Stomach (tissue), 9 donors: Measurements from ENCODE around the gene DCAF5. TPM values are rescaled to one million over a fixed set of nuclear protein-coding genes. Genes with fewer than 3 reads are reported as not detected.
A peak's percentile ranks its signal among the peaks of the same experiment; 100 is the strongest.

Source experiments
- DNase-seq, 2 donors: peaks; one replicate each; pipeline versions ENCODE4 v3.0.0 to v3.0.0-alpha.2; 2013 to 2019
- H3K27ac ChIP-seq, 5 donors: fragments of 200-600 bp in 4 of 5; sonication (generic) in 4 of 5; one replicate each; pipeline ENCODE4 v1.5.1; 2013 to 2019; ENCODE audit warnings: mild to moderate bottlenecking in 1 of 5, moderate library complexity in 1 of 5
- H3K27me3 ChIP-seq, 3 donors: fragments of 200-600 bp; sonication (generic); one replicate each; pipeline ENCODE4 v1.5.1; 2017 to 2019; ENCODE audit warnings: mixed run types in 1 of 3
- H3K36me3 ChIP-seq, 4 donors: fragments of 200-600 bp; sonication (generic); 1 replicate in 3 of 4; 2 replicates in 1 of 4; pipeline ENCODE4 v1.5.1; 2016 to 2019
- H3K4me1 ChIP-seq, 4 donors: fragments of 200-600 bp; sonication (generic); one replicate each; pipeline ENCODE4 v1.5.1; 2016 to 2019
- H3K4me3 ChIP-seq, 4 donors: fragments of 200-600 bp; sonication (generic) in 3 of 4; one replicate each; pipeline ENCODE4 v1.5.1; 2016 to 2019; ENCODE audit warnings: mild to moderate bottlenecking in 1 of 4
- H3K9me3 ChIP-seq, 4 donors: fragments of 200-600 bp; sonication (generic); one replicate each; pipeline ENCODE4 v1.5.1; 2016 to 2019
- EP300 ChIP-seq: sonication (generic); formaldehyde crosslinking; IDR thresholded peaks from one replicate; pipeline ENCODE4 v1.6.1; 2017; ENCODE audit warnings: antibody characterized with exemption
- POLR2A ChIP-seq, 4 donors: fragments of 450-650 bp; IDR thresholded peaks; one replicate each; pipeline ENCODE4 v1.6.1; 2016; ENCODE audit warnings: antibody characterized with exemption in 4 of 4, control low read depth in 2 of 4, mild to moderate bottlenecking in 1 of 4, moderate library complexity in 1 of 4
- POLR2AphosphoS5 ChIP-seq, 3 donors: sonication (generic); formaldehyde crosslinking; IDR thresholded peaks; one replicate each; pipeline ENCODE4 v1.6.1; 2016; ENCODE audit warnings: antibody characterized with exemption in 3 of 3
- WGBS, 5 donors: extraction: QIAGEN DNeasy Blood & Tissue Kit in 3 of 5; methylation state at CpG; one replicate each; pipeline versions ENCODE4 v1.1.5 to v1.1.7; 2013 to 2018; 5-methylcytosine and 5-hydroxymethylcytosine counted together
- intact Hi-C: fragments of 100-400 bp; cut with DNase I; formaldehyde crosslinking; loops from one replicate; pipeline ENCODE4 v1.15.1; 2023; ENCODE audit warnings: low total_unique reads
- polyA plus RNA-seq, 3 donors: library from polyadenylated mRNA; stranded (reverse); fragments of 200-250 nt; gene quantifications; one replicate each; pipeline ENCODE4 v1.2.3, GENCODE V29; 2013
- total RNA-seq, 5 donors: library from RNA; depleted of rRNA; stranded (reverse); fragments of >200 nt; gene quantifications; one replicate each; pipeline versions ENCODE4 v1.1.0 to v1.2.3, GENCODE V29; 2014 to 2016
- TF ChIP-seq, protein P1 (sequence below), 7 experiments: fragments of 450-650 bp in 4 of 7; fragments of 200-600 bp in 3 of 7; sonication (generic) in 3 of 7; IDR thresholded peaks; one replicate each; pipeline ENCODE4 v1.5.1; 2016 to 2019; ENCODE audit warnings: antibody characterized with exemption in 7 of 7, control low read depth in 2 of 7, mild to moderate bottlenecking in 1 of 7
- donor health status: healthy with polysubstance abuse.
- donor health status: Bipolar disorder and iron deficiency.
- donor health status: healthy.

DCAF5 gene
- total and polyA plus RNA-seq, 8 donors, result 13.9 to 80.5 (median 26.9) TPM

- DNase-seq, result no peak
- intact Hi-C loops, result loop anchor here (10.0 kb wide), 1 partner anchor 45 kb away; the partner anchor contains the start of gene EXD2
- H3K4me3 ChIP-seq, result no peak overlapping the region
- H3K27ac ChIP-seq, result peak overlapping the region in 4 of 5 donors; percentile 36 to 98 (median 72)
- no peaks in the 10 kb centered on the region for H3K27me3 ChIP-seq
- TF ChIP-seq EP300, result no peak
- no peak for TF ChIP-seq POLR2AphosphoS5 (IDR thresholded peaks at IDR 0.05)
- no peak for TF ChIP-seq POLR2A (IDR thresholded peaks at IDR 0.05)
- TF ChIP-seq, protein P1, sequence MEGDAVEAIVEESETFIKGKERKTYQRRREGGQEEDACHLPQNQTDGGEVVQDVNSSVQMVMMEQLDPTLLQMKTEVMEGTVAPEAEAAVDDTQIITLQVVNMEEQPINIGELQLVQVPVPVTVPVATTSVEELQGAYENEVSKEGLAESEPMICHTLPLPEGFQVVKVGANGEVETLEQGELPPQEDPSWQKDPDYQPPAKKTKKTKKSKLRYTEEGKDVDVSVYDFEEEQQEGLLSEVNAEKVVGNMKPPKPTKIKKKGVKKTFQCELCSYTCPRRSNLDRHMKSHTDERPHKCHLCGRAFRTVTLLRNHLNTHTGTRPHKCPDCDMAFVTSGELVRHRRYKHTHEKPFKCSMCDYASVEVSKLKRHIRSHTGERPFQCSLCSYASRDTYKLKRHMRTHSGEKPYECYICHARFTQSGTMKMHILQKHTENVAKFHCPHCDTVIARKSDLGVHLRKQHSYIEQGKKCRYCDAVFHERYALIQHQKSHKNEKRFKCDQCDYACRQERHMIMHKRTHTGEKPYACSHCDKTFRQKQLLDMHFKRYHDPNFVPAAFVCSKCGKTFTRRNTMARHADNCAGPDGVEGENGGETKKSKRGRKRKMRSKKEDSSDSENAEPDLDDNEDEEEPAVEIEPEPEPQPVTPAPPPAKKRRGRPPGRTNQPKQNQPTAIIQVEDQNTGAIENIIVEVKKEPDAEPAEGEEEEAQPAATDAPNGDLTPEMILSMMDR (IDR thresholded peaks at IDR 0.05), result no peak
- no peaks in the 10 kb centered on the region for H3K9me3 ChIP-seq
- H3K36me3 ChIP-seq, result peaks cover 0 to 22% (median 13%) of the 10 kb centered on the region in 4 donors
- H3K4me1 ChIP-seq, result peaks cover 14 to 77% (median 54%) of the 10 kb centered on the region in 4 donors
- 16 to 29% (median 26%) methylated on average over 2 of the region's 2 CpGs for WGBS, 5 donors
Measured at GRCh38 chr14:69149461-69150244, 3.3 kb downstream of the DCAF5 start.

GRCh38 chr14:69142101-69142500 is 10.8 kb downstream of the DCAF5 start:
- Histone ChIP-seq H3K27me3 (no peaks in the 10 kb centered on the region), H3K4me3 (no peak overlapping the region), H3K36me3 (peaks cover 0 to 15% (median 11%) of the 10 kb centered on the region in 4 donors), H3K4me1 (peaks cover 18 to 86% (median 55%) of the 10 kb centered on the region in 4 donors), H3K27ac (no peak overlapping the region), H3K9me3 (no peaks in the 10 kb centered on the region)
- 82 to 89% (median 84%) methylated on average over 5 of the region's 5 CpGs for WGBS, 5 donors
- intact Hi-C loops, result loop anchor here (10.0 kb wide), 1 partner anchor 53 kb away; the partner anchor contains the start of gene EXD2
- TF ChIP-seq EP300, result no peak
- TF ChIP-seq, protein P1 (IDR thresholded peaks at IDR 0.05), result no peak
- TF ChIP-seq POLR2AphosphoS5 (IDR thresholded peaks at IDR 0.05), result no peak
- TF ChIP-seq POLR2A (IDR thresholded peaks at IDR 0.05), result no peak
- DNase-seq, result no peak

GRCh38 chr14:69141550-69141949 is 11.4 kb downstream of the DCAF5 start:
- intact Hi-C loops, result loop anchor here (10.0 kb wide), 1 partner anchor 53 kb away; the partner anchor contains the start of gene EXD2
- WGBS, 5 donors, result 36 to 73% (median 60%) methylated on average over 1 of the region's 1 CpG
- no peaks in the 10 kb centered on the region for H3K27me3 ChIP-seq
- H3K4me3 ChIP-seq, result no peak overlapping the region
- DNase-seq, result no peak
- TF ChIP-seq POLR2A (IDR thresholded peaks at IDR 0.05) (no peak), EP300 (no peak), POLR2AphosphoS5 (IDR thresholded peaks at IDR 0.05) (no peak)
- TF ChIP-seq, protein P1 (IDR thresholded peaks at IDR 0.05), result no peak
- H3K4me1 ChIP-seq, result peaks cover 18 to 83% (median 52%) of the 10 kb centered on the region in 4 donors
- H3K27ac ChIP-seq, result no peak overlapping the region
- H3K36me3 ChIP-seq, result peaks cover 0 to 15% (median 11%) of the 10 kb centered on the region in 4 donors
- no peaks in the 10 kb centered on the region for H3K9me3 ChIP-seq

DNA sequence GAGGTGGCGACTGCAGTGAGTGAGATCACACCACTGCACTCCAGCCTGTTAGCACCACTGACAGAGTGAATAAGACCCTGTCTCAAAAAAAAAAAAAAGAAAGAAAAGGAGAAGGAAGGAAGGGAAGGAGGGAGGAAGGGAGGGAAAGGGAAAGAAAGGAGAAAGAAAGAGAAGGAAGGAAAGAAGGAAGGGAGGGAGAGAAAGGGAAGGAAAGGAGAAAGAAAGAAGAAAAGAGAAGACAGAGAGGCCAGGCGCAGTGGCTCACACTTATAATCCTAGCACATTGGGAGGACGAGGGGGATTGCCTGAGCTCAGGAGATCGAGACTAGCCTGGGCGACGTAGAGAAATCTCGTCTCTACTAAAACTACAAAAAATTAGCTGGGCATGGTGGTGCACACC is 13.2 kb downstream of the DCAF5 start:
- no peak overlapping the region for H3K27ac ChIP-seq
- intact Hi-C loops, result loop anchor here (10.0 kb wide), 1 partner anchor 55 kb away; the partner anchor contains the start of gene EXD2
- no peak for DNase-seq
- no peaks in the 10 kb centered on the region for H3K9me3 ChIP-seq
- H3K36me3 ChIP-seq, result peaks cover 0 to 12% (median 9%) of the 10 kb centered on the region in 4 donors
- TF ChIP-seq EP300 (no peak), POLR2AphosphoS5 (IDR thresholded peaks at IDR 0.05) (no peak), POLR2A (IDR thresholded peaks at IDR 0.05) (no peak)
- TF ChIP-seq, protein P1 (IDR thresholded peaks at IDR 0.05), result no peak
- no peaks in the 10 kb centered on the region for H3K27me3 ChIP-seq
- no peak overlapping the region for H3K4me3 ChIP-seq
- peaks cover 18 to 70% (median 48%) of the 10 kb centered on the region in 4 donors for H3K4me1 ChIP-seq
- WGBS, 5 donors, result 76 to 88% (median 81%) methylated on average over 7 of the region's 7 CpGs
